ENCODE measurements around the gene STKLD1.

STKLD1 gene

GRCh38 chr9:133360400-133361393, 15.5 kb upstream of the STKLD1 start:
- H3K9ac ChIP-seq = no peak overlapping the region
- TF ChIP-seq CTCF (IDR thresholded peaks at IDR 0.05) = no peak
- H3K36me3 ChIP-seq (ENCODE audit: control insufficient read depth, insufficient read depth, low read length) = no peaks in the 10 kb centered on the region
- no peak overlapping the region for H3K27ac ChIP-seq
- no peak overlapping the region for H3K4me2 ChIP-seq (ENCODE audit: low read length)
- H3K4me1 ChIP-seq = peaks cover 3% of the 10 kb centered on the region
- no peak overlapping the region for H3K4me3 ChIP-seq (ENCODE audit: low read depth, low read length)
- H3K9me3 ChIP-seq (ENCODE audit: control insufficient read depth, low read length) = no peaks in the 10 kb centered on the region
- H3K27me3 ChIP-seq (ENCODE audit: control insufficient read depth, insufficient read depth, low read length) = no peaks in the 10 kb centered on the region
- H2AFZ ChIP-seq = no peak overlapping the region
- H3K79me2 ChIP-seq = no peaks in the 10 kb centered on the region

- Histone ChIP-seq H3K4me2 (ENCODE audit: low read length) (no peak overlapping the region), H3K9me3 (ENCODE audit: control insufficient read depth, low read length) (no peaks in the 10 kb centered on the region), H3K79me2 (peaks cover 2% of the 10 kb centered on the region), H3K9ac (no peak overlapping the region), H3K27me3 (ENCODE audit: control insufficient read depth, insufficient read depth, low read length) (no peaks in the 10 kb centered on the region), H3K4me1 (peaks cover 3% of the 10 kb centered on the region), H3K36me3 (ENCODE audit: control insufficient read depth, insufficient read depth, low read length) (no peaks in the 10 kb centered on the region), H3K27ac (no peak overlapping the region), H2AFZ (no peak overlapping the region), H3K4me3 (ENCODE audit: low read depth, low read length) (no peak overlapping the region)
- TF ChIP-seq CTCF (IDR thresholded peaks at IDR 0.05) = no peak
Measured at GRCh38 chr9:133361507-133362092, 14.6 kb upstream of the STKLD1 start.

GRCh38 chr9:133362359-133363044, 13.7 kb upstream of the STKLD1 start:
- no peak overlapping the region for H3K4me3 ChIP-seq (ENCODE audit: low read depth, low read length)
- H2AFZ ChIP-seq = no peak overlapping the region
- H3K4me1 ChIP-seq = peaks cover 4% of the 10 kb centered on the region
- H3K9me3 ChIP-seq (ENCODE audit: control insufficient read depth, low read length) = no peaks in the 10 kb centered on the region
- no peak overlapping the region for H3K27ac ChIP-seq
- peaks cover 5% of the 10 kb centered on the region for H3K79me2 ChIP-seq
- no peak overlapping the region for H3K4me2 ChIP-seq (ENCODE audit: low read length)
- H3K36me3 ChIP-seq (ENCODE audit: control insufficient read depth, insufficient read depth, low read length) = no peaks in the 10 kb centered on the region
- no peaks in the 10 kb centered on the region for H3K27me3 ChIP-seq (ENCODE audit: control insufficient read depth, insufficient read depth, low read length)
- no peak for TF ChIP-seq CTCF (IDR thresholded peaks at IDR 0.05)
- H3K9ac ChIP-seq = no peak overlapping the region

- Histone ChIP-seq H3K4me1 (peaks cover 17% of the 10 kb centered on the region), H3K36me3 (ENCODE audit: control insufficient read depth, insufficient read depth, low read length) (no peaks in the 10 kb centered on the region)
Measured at GRCh38 chr9:133366435-133366834, 9.7 kb upstream of the STKLD1 start.

More at GRCh38 chr9:133366435-133366834, 9.7 kb upstream of the STKLD1 start:
- no peak for TF ChIP-seq CTCF (IDR thresholded peaks at IDR 0.05)
- Histone ChIP-seq H3K9ac (no peak overlapping the region), H3K27ac (no peak overlapping the region), H3K79me2 (peaks cover 22% of the 10 kb centered on the region), H2AFZ (no peak overlapping the region), H3K4me3 (ENCODE audit: low read depth, low read length) (no peak overlapping the region), H3K9me3 (ENCODE audit: control insufficient read depth, low read length) (no peaks in the 10 kb centered on the region), H3K4me2 (ENCODE audit: low read length) (no peak overlapping the region), H3K27me3 (ENCODE audit: control insufficient read depth, insufficient read depth, low read length) (no peaks in the 10 kb centered on the region)
